Activated T-helper 17 cell treated with anti-CD3 and anti-CD28 coated beads, Interleukin-2, amount 50 U/mL, for 72 hours (primary cell): ENCODE measurements around the gene TMCO2. TPM values are rescaled to one million over a fixed set of nuclear protein-coding genes. Genes with fewer than 3 reads are reported as not detected.
"Not testable (repeated sequence)": the region's sequence is repeated elsewhere in the genome, so short reads cannot be mapped to it uniquely, and the experiment has no call there.

ENCODE experiments used
- ATAC-seq: fragments of 150-1000 bp; cut with Tn5 transposase; replicated peaks from 2 replicates; pipeline ENCODE4 v1.10.0; 2021; ENCODE audit warnings: mild to moderate bottlenecking, moderate library complexity
- H3K27ac Mint-ChIP-seq: one replicate; pipeline ENCODE4 v1.8.0; 2022; ENCODE audit warnings: mixed read lengths
- H3K27me3 Mint-ChIP-seq: one replicate; pipeline ENCODE4 v1.8.0; 2022; ENCODE audit warnings: mixed read lengths
- H3K36me3 Mint-ChIP-seq: one replicate; pipeline ENCODE4 v1.8.0; 2022; ENCODE audit warnings: low read depth, mild to moderate bottlenecking, mixed read lengths
- H3K4me1 Mint-ChIP-seq: one replicate; pipeline ENCODE4 v1.8.0; 2022; ENCODE audit warnings: mixed read lengths
- H3K4me3 Mint-ChIP-seq: one replicate; pipeline ENCODE4 v1.8.0; 2022; ENCODE audit warnings: mild to moderate bottlenecking, mixed read lengths
- H3K9me3 Mint-ChIP-seq: one replicate; pipeline ENCODE4 v1.8.0; 2022; ENCODE audit warnings: mixed read lengths
- total RNA-seq, 2 donors: library from RNA; stranded (reverse); gene quantifications; one replicate each; pipeline ENCODE4 v1.2.3, GENCODE V29; 2022

Gene TMCO2
- total RNA-seq: under 1 TPM in 1 of 2 donors, not detected in 1; 0.50 TPM

DNA sequence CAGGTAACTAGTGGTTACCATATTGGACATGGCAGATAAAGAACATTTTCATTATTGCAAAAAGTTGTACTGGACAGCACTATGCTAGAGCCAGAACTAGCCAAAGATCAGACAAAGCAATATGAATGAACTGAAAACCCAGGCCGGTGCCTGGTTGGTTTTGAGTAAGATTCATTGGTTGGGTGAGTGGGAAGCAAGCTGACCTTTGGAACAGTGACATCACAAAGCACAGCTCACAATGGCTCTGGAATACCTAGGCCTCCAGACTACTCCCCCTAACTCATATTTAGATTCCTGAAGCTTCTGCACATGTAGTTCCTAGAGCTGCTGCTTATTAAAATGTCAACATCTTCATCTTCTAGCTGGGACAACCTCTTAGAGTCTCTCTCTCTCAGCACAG, at the start of gene TMCO2:
Gene TMCO2, plus strand, starts transcription at position 283 of the 400 bp plus-strand sequence. Its CDS starts 57 bp downstream, at position 340.
- H3K27me3 Mint-ChIP-seq: no peaks in the 10 kb centered on the region
- no peaks in the 10 kb centered on the region for H3K9me3 Mint-ChIP-seq
- no peaks in the 10 kb centered on the region for H3K36me3 Mint-ChIP-seq
- H3K27ac Mint-ChIP-seq: no peak within 1 kb of the TSS
- H3K4me1 Mint-ChIP-seq: peaks cover 5% of the 10 kb centered on the region
- no peak within 1 kb of the TSS for H3K4me3 Mint-ChIP-seq
- no peak for ATAC-seq

DNA sequence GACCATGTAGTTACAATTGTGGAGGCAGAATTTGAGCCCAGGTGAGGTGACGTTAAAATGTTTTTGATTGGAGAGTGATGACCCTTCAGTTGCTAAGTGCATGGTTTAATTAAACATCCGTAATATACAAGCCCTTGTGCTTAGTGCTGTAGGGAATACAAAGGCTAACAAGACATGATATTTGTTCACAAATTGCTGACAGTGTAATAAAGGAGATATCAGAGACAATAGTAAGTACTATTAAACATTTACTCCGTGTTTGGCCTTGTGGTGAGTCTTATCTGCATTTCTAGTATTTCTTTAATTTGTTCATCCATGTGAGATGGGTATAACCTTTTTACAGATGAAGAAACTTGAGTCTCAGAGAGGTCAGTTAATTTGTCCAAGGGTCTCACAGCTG, 48.6 kb upstream of the TMCO2 start:
- Mint-ChIP-seq H3K27me3 (no peaks in the 10 kb centered on the region), H3K4me1 (peaks cover 5% of the 10 kb centered on the region), H3K36me3 (peaks cover 96% of the 10 kb centered on the region), H3K4me3 (no peak overlapping the region), H3K27ac (no peak overlapping the region), H3K9me3 (no peaks in the 10 kb centered on the region)
- ATAC-seq: no peak

DNA sequence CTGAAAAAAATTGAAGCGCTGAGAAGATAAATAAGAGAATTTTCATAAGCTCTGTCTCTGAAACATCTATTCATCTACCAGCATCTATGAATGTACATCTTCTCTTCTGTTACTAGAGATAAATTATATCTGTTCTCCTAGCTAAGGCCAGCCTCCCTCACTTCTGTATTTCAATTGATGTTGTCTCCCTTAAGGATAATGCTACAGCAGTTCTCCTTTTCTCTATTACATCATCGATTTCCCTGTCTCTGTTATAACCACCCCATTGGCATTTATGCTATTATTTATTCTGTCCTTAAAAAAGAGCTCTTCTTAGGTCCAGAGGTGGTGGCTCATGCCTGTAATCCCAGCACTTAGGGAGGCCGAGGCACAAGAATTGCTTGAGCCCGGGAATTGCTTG, 42.9 kb upstream of the TMCO2 start:
- Mint-ChIP-seq H3K4me1 (peaks cover 9% of the 10 kb centered on the region), H3K36me3 (peaks cover 97% of the 10 kb centered on the region), H3K27me3 (no peaks in the 10 kb centered on the region), H3K27ac (no peak overlapping the region), H3K9me3 (no peaks in the 10 kb centered on the region), H3K4me3 (no peak overlapping the region)
- no peak for ATAC-seq

DNA sequence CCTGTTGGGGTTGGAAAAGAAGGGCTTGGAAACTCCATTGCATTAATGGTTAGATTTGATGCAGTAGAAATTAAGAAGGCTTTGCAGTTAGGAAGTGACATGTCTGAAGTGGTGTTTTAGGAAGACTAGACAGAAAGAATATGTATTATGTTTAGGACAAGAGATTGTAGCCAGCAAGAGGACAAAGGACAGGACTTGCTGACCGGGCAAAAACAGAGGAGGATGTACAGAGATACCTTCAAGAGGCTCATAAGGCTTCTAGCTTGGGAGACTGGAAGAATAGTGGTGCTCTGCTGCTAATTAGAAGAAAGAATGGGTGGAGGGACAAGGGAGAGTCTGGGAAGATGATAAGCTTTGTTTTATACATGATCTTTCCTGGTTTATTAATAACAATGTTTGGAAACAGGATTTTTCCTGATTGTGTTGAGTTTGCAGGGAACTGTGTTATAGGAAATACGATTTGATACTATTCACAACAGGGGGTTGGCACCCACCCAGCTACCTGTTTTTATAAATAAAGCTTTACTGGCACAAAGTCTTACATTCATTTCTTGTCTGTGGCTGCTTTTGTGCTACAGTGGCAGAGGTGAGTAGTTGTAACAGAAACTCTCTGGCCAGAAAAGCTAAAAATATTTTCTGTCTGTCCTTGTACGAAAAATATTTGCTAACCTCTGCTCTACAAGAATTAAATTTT, 37.1 kb upstream of the TMCO2 start:
- ATAC-seq: no peak
- Mint-ChIP-seq H3K4me3 (no peak overlapping the region), H3K27me3 (no peaks in the 10 kb centered on the region), H3K9me3 (no peaks in the 10 kb centered on the region), H3K36me3 (peaks cover 100% of the 10 kb centered on the region), H3K4me1 (peaks cover 19% of the 10 kb centered on the region), H3K27ac (no peak overlapping the region)

DNA sequence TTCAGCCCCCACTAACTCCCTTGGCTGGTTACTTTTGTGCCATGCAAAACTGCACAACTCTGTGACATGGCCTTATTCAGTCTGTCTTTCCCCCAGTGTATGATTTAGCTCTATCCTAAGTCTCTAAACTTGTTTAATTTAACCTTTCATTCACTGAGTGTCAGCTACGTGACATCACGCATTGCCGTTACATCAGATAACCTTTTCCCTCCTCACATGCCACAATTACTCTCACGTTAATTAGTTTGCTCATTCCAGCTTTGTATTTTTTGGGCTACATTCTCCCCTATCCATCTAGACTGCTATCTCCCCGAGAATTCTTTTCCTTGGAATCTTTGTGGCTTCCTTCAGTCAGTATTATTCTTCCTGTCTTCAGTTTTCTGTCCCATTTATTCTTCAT, 29.4 kb upstream of the TMCO2 start:
- H3K27me3 Mint-ChIP-seq: no peaks in the 10 kb centered on the region
- peaks cover 15% of the 10 kb centered on the region for H3K4me1 Mint-ChIP-seq
- no peak overlapping the region for H3K27ac Mint-ChIP-seq
- H3K4me3 Mint-ChIP-seq: no peak overlapping the region
- H3K36me3 Mint-ChIP-seq: peaks cover 90% of the 10 kb centered on the region
- no peaks in the 10 kb centered on the region for H3K9me3 Mint-ChIP-seq
- no peak for ATAC-seq

DNA sequence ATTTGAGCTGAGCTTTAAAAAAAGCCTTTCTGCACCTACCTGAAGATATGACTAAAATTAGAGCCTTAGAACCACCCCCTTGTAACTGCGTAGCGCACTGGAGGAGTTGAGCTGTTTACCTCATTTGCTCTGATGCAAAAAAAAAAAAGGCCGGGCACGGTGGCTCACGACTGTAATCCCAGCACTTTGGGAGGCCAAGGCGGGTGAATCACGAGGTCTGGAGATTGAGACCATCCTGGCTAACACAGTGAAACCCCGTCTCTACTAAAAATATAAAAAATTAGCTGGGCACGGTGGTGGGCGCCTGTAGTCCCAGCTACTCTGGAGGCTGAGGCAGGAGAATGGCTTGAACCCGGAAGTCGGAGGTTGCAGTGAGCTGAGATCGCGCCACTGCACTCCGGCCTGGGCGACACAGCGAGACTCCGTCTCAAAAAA, 26.2 kb upstream of the TMCO2 start:
- not testable (repeated sequence) for ATAC-seq, H3K27ac Mint-ChIP-seq, H3K27me3 Mint-ChIP-seq, H3K4me1 Mint-ChIP-seq, H3K4me3 Mint-ChIP-seq, H3K9me3 Mint-ChIP-seq
- peaks cover 86% of the 10 kb centered on the region for H3K36me3 Mint-ChIP-seq

DNA sequence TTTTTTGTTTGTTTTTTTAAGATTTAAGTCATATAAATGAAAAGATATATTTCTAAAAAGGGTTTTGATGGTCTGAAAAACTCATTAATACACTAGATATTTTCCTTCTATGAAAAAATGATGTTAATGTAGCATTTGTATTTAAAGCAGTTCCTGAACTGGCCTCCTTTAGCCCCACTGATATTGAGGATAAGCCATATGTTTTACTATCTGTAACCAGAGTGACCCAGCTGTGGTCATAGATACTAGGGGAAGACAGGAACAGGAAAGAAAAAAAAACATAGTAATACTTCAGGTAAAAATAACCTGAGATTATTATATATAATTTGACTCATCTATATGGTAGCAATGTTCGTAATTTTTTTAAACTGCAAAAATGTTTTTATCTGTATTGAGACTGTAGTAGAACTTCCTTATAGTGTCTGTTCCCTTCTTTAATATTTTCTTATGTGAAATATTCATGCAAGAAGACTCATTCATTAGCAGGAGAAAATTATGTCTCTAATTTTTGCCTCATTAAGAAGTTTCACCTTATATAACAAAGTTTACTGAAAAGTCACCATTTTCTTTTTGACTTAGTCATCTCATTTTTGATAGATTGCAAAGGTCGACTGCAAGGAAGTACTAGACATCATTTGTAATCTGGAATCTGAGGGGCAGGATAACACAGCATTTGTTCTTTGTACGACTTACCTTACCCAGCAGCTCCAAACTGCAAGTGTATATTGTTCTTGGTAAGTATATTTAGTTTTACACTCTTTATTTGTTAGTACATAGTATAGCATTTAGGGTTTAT, 25.6 kb upstream of the TMCO2 start:
- ATAC-seq: no peak
- H3K4me3 Mint-ChIP-seq: no peak overlapping the region
- peaks cover 84% of the 10 kb centered on the region for H3K36me3 Mint-ChIP-seq
- H3K9me3 Mint-ChIP-seq: no peaks in the 10 kb centered on the region
- peaks cover 9% of the 10 kb centered on the region for H3K4me1 Mint-ChIP-seq
- H3K27ac Mint-ChIP-seq: no peak overlapping the region
- no peaks in the 10 kb centered on the region for H3K27me3 Mint-ChIP-seq

DNA sequence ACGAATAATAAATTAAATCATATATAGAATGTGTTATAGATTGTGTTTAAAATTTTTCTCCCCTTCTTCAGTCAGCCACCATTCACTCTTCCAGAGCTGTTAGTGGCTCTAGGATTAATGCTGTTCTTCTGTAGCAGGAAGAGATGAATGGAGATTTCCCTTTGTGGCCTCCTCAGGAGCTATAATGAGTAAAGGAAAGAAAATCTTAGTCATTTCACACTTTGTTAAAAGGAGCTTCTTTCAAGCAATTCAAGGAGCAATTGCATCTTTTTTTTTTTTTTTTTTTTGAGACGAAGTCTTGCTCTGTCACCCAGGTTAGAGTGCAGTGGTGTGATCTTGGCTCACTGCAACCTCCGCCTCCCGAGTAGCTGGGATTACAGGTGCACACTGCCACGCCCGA, 23.7 kb upstream of the TMCO2 start:
- ATAC-seq: peak; percentile 93
- peaks cover 88% of the 10 kb centered on the region for H3K36me3 Mint-ChIP-seq
- H3K27me3 Mint-ChIP-seq: no peaks in the 10 kb centered on the region
- H3K4me3 Mint-ChIP-seq: no peak overlapping the region
- no peaks in the 10 kb centered on the region for H3K9me3 Mint-ChIP-seq
- peaks cover 4% of the 10 kb centered on the region for H3K4me1 Mint-ChIP-seq
- no peak overlapping the region for H3K27ac Mint-ChIP-seq

DNA sequence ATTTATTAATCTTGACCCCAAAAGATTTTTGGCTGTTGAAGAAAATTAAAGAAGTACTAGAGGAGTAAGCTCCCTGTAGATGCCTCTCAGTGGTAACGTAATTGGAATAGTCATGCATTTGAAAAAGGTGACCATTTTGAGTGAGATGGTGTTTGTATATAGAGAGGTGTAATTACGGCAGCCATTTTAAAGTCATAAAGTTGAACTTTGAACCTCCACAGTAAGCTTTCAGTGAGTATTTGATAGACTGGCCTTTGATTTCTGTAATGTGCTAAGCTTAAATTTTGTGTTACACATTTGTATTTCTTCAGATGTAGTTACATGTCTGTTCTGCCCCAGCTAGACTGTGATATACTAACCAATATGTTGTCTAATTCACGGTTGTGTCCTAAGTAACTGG, 21.5 kb upstream of the TMCO2 start:
- Mint-ChIP-seq H3K27me3 (no peaks in the 10 kb centered on the region), H3K9me3 (no peaks in the 10 kb centered on the region), H3K27ac (no peak overlapping the region)

DNA sequence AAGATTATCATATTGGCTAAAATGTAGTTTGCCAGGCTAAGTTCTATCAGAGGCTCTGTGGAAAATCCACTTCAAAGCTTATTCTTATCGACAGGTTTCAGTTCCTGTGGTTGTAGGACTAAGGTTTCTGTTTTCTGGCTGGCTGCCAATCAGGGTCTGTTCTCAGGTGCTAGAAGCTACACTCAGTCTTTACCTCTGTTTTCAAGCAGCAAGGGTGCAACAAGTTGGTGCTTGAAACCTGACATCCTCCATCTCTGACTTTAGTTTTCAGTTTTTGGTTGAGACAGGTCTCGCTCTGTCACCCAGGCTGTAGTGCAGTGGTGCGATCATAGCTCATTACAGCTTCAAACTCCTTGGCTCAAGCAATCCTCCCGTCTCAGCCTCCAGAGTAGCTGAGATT, 15.3 kb upstream of the TMCO2 start:
- H3K4me1 Mint-ChIP-seq: no peaks in the 10 kb centered on the region
- H3K4me3 Mint-ChIP-seq: no peak overlapping the region
- peaks cover 90% of the 10 kb centered on the region for H3K36me3 Mint-ChIP-seq
- ATAC-seq: peak; percentile 75
- no peak overlapping the region for H3K27ac Mint-ChIP-seq
- H3K27me3 Mint-ChIP-seq: no peaks in the 10 kb centered on the region
- no peaks in the 10 kb centered on the region for H3K9me3 Mint-ChIP-seq

More for the DNA sequence above, 21.5 kb upstream of the TMCO2 start:
- no peak for ATAC-seq
- Mint-ChIP-seq H3K4me3 (no peak overlapping the region), H3K4me1 (no peaks in the 10 kb centered on the region), H3K36me3 (peaks cover 80% of the 10 kb centered on the region)

DNA sequence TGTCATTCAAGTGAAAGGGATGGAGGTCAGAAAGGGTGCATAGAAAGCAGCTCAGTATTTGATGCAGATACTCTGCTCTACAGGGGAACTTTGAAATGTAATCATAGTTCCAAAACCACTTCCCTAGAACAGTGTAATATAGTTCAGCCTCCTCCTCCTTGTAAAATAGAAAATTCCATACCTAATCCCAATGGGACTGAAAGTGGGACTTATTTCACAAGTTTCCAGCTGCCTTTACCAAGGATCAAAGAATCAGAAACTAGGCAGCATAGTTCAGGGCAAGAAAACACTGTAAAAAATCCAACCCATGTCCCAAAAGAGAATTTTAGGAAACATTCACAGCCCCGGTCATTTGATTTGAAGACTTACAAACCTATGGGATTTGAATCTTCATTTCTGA, 8.1 kb upstream of the TMCO2 start:
- Mint-ChIP-seq H3K27me3 (no peaks in the 10 kb centered on the region), H3K9me3 (peaks cover 3% of the 10 kb centered on the region), H3K4me1 (peaks cover 30% of the 10 kb centered on the region), H3K36me3 (peaks cover 67% of the 10 kb centered on the region), H3K4me3 (no peak overlapping the region), H3K27ac (peak overlapping the region; percentile 55)
- no peak for ATAC-seq

DNA sequence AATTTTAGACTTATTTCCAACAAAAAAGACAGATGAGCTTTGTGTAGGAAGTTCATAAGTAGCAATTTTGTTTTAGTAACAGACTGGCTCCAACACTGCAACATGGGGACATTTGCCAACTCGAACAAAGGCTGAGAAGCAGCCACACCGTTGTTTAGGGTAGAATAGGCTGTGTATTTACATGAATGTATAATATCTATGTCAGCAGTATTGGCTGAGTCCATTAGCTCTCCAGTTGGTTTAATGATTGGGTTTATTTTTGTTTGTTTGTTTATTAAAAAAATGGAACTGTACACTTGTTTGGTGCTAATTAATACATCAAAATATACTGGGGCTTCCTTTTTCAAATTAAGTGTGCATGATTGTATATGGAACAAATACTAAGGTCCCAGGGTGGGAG, 7.3 kb upstream of the TMCO2 start:
- peaks cover 30% of the 10 kb centered on the region for H3K4me1 Mint-ChIP-seq
- no peaks in the 10 kb centered on the region for H3K27me3 Mint-ChIP-seq
- no peak for ATAC-seq
- no peak overlapping the region for H3K4me3 Mint-ChIP-seq
- H3K36me3 Mint-ChIP-seq: peaks cover 59% of the 10 kb centered on the region
- peak overlapping the region; percentile 55 for H3K27ac Mint-ChIP-seq
- H3K9me3 Mint-ChIP-seq: peaks cover 3% of the 10 kb centered on the region

DNA sequence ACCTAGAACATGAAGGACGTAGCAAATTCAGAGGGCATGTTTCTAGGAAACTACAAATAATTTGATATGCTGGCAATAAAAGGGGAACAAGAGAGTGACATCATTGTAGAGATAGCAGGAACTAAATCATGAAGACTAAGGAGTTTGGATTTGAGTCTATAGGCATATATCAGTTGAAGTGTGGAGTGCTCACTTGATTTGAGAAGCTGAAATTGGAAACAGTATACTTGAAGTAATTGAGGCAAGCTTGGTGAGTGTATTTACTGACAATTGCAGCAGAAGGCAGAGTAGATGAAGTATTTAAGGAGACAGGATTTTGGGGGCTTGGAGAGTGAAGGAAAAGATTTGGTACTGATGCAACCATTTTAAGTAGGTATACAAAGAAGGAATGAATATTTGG, 6.4 kb upstream of the TMCO2 start:
- H3K4me3 Mint-ChIP-seq: peak overlapping the region; percentile 55

DNA sequence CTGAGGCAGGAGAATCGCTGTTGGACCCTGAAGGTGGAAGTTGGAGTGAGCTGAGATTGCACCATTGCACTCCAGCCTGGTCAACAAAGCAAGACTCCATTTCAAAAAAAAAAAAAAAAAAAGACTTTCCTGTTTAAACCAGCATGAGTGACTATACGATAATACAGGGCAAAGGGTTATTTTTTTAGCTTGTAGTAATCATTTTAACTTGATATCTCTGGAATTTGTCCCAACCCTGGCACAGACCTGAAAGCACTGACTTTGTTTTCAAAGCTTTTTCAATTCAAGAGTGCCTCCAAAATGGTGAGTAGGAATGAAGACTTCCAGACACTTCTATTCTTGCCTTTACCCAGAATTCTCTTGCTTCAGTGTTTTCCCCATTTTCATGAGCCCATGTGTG, 4.4 kb upstream of the TMCO2 start:
- H3K4me3 Mint-ChIP-seq: no peak overlapping the region
- peaks cover 26% of the 10 kb centered on the region for H3K4me1 Mint-ChIP-seq
- H3K36me3 Mint-ChIP-seq: peaks cover 29% of the 10 kb centered on the region
- ATAC-seq: no peak
- H3K9me3 Mint-ChIP-seq: peaks cover under 1% of the 10 kb centered on the region
- no peaks in the 10 kb centered on the region for H3K27me3 Mint-ChIP-seq
- H3K27ac Mint-ChIP-seq: no peak overlapping the region

More for the DNA sequence above, 6.4 kb upstream of the TMCO2 start:
- peaks cover 49% of the 10 kb centered on the region for H3K36me3 Mint-ChIP-seq
- H3K27me3 Mint-ChIP-seq: no peaks in the 10 kb centered on the region
- H3K9me3 Mint-ChIP-seq: peaks cover 3% of the 10 kb centered on the region
- peak overlapping the region; percentile 81 for H3K27ac Mint-ChIP-seq
- H3K4me1 Mint-ChIP-seq: peaks cover 30% of the 10 kb centered on the region
- ATAC-seq: peak; percentile 55

DNA sequence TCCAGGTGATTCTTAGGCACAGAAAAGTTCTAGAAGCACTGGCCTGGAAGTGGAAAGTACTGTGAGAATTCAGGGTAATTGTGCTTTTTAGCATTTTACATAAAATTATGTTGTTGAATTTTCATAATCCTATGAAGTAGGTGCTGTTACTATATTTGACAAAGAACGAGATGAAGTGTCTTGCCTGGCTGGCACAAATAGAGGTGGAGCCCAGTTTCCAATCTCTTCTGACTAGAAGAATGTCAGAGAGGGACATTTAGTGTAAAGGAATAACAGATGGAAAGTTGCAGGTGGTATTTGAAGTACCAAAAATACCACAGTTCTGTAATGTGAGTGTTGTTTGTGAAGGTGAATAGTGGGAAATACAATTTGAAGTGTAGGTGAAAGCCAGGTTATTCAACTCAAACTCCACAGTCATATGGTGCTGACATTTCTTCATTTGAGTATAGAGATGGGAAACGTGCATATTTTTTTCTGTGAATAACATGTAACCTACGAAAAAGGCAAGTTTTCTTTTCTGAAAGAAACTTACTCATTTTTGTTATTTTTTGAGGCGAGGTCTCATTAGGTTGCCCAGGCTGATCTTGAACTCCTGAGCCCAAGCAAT, 3.5 kb upstream of the TMCO2 start:
- Mint-ChIP-seq H3K4me1 (peaks cover 20% of the 10 kb centered on the region), H3K27ac (peak overlapping the region; percentile 26)

More for the DNA sequence above, 3.5 kb upstream of the TMCO2 start:
- peak; percentile 30 for ATAC-seq
- no peaks in the 10 kb centered on the region for H3K9me3 Mint-ChIP-seq
- H3K4me3 Mint-ChIP-seq: no peak overlapping the region
- H3K27me3 Mint-ChIP-seq: no peaks in the 10 kb centered on the region
- peaks cover 21% of the 10 kb centered on the region for H3K36me3 Mint-ChIP-seq
